HG03575 (cell line): Measurements from ENCODE around the gene HECW1.
"Not testable (repeated sequence)": the region's sequence is repeated elsewhere in the genome, so short reads cannot be mapped to it uniquely, and the experiment has no call there.

ENCODE experiments used
- ATAC-seq: cut with Tn5 transposase; IDR thresholded peaks from one replicate; pipeline ENCODE4 v1.9.1; 2021; ENCODE audit not compliant: unreplicated experiment, insufficient number of reproducible peaks, low FRiP score; ENCODE audit errors: extremely low read depth

Gene HECW1

DNA sequence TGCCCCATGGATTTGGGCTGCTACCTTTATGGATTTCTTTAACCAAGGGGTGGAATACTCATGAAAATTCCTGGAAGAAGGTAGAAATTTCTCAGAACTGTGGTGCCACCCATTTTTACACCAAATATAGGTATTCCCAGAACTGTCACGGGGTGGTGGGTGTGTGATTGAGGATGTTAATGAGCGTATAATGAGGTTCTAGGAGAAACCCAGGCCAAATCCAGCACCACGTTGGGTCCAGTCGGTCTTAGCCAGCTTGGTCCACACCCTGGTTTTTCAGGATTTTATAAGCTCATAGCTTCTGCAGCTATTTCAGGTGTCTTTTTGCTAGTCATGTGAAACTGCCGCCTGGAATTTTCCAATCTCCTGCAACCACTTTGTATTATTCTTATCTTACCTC is 83.3 kb downstream of the HECW1 start:
- ATAC-seq: no peak

DNA sequence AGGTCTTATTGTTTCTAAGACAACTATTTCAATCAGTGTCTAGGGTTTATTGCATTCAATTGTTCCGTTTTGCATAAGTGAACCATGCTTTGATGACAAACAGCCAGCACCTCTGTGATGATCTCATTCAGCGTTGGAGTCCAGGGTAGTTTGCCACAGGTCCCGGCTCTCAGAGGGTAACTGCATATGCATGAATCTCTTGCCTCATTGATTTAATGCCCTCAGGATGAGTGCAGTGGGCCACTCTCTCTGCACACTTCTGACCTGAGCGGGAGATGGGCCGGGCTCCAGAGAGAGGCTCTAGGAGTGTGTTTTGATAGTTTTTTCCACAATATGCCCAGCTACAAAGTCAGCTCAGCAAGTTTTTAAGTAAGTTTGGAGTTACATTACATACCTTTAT is 83.9 kb downstream of the HECW1 start:
- ATAC-seq: no peak

DNA sequence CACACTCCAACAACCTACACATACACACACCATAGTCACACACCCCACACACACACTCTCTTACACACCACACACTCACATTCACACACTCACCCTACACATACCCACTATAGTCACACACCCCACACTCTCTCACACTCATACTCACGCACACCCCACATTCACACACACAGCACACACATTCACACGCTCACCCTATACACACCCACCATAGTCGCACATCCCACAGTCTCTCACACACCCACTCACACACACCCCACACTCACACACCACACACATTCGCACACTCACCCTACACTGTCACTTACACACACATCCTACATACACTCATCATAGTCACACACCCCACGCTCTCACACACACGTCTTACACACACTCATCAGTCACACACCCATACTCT is 85.6 kb downstream of the HECW1 start:
- ATAC-seq: no peak

DNA sequence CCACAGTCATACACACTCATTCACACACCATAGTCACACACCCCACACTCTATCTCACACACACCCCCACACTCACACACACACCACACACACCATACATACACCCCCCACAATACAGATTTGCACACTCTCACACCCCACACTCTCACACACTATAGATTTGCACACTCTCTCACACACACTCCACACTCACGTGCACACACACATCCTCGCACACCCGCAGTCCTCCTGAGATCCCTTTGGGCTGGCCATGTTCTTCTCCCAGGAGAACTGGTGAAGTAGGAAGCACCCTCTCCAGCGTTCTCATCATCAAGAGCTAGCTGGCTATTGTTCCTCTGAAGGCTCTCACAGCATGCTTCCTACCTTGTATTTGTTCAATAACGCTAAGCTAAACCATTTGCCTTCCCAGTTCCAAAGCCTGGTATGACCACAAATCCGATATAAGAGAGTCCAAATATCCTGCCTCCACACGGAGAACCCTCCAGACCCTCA is 86.2 kb downstream of the HECW1 start:
- ATAC-seq: no peak

DNA sequence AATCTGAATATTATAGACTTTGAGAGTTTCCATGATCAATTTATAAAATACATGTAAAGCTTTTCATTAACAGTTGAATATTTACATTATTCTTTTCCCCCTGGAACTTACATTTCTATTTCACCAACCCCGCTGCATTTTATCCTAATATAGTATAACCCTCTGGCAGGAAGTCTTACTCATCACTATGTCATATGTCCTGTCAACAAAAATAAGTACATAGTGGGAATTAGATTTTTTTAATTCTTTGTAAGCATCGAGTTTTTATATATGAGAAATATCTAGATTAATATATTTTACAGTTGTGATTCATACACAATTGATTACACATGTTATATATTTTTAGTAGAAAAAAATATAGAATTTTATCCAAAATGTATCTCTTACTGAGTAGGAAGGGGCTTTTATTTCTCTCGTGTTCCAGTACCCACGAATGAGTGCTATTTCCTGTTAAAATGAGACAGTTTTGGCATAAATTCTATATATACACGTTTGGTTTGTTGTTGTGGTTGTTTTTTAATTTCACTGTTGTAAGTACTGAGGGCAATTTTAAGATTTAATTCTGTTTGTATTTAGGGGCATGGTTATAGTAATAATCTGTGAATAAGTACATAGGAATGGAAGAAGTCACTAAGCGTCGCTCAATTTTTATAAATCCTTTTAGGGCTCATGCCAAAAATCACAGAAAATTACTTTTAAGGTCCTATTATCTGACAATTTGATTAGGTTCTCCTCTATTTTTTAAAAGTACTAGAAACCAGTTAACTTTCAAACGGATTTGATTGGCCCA is 87.1 kb downstream of the HECW1 start:
- no peak for ATAC-seq

DNA sequence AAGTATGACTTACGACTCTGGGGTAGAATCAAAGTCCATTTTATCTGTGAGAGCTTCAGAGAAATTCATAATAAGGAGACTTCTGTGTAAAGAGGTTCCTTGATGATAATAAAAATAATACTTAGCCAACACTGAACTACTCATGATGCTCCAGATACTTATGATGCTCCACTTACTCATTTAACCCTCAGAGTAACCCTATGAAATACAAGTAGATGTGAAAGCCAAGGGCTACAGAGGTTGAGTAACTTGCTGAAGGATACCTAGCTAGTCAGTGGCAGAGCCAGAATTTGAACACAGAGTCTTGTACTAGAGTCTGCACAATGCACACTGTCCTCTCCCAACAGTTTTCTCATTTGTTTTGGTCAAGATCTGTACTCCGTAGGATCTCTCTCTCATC is 89.5 kb downstream of the HECW1 start:
- no peak for ATAC-seq

DNA sequence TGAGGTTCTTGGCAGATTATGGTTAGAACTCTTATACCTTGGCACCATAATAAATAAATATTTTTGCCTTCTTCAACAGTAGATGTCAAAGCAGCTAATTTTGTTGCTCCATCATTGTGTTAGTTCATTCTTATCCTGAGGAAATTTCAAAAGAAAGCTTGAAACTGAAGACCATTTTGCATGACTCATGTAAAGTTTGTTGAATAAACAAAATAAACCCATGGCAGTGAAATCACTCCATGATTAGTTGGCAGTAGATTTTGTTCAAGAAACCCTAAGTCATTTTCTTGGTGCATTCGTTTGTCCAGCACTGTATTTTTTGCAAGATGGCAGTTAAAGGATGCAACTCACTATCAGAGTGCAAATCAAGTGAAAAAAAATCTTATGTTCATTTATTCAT is 91.6 kb downstream of the HECW1 start:
- no peak for ATAC-seq

DNA sequence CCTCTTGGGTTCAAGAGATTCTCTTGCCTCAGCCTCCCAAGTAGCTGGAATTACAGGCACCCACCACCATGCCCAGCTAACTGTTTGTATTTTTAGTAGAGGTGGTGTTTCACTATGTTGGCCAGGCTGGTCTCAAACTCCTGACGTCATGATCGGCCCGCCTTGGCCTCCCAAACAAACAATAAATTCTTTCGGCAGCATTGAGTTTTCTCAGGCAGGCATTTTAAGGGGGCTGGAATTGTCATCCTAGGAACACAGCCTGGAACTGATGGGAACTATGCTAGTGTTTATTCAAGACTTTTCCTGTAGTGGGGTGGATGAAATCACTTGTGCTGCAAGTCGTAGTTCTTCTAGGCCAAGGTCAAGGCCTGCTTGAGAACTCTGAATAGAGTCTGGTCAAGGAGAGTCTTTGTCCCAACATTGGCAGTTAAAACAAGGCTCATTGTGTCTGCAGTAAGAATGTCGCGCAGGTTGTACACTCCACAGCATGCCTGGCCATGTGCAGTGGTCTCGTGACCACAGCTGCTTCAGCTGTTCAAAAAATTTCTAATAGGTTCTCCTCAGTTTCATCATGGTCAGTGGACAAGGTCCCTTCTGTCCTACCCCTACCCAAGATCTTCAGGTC is 92.8 kb downstream of the HECW1 start:
- no peak for ATAC-seq

DNA sequence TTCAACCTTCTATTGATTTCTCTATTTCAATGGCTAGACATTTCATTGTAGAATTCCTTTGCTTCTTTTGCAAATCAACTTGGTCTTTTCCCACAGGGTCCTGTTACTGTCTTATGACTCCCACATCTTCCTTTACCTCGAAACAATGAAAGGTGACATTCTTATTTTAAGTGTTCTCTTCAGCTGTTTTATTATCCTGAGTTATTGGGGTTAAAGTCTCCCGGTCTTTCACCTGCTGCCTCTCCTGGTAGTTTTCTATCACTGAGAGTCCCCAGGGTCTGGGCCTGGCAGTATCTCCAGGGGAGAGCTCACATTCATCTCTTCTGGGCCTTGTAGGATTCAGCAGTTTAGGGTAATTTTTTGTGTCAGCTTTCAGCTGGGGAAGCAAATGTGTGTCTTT is 95.8 kb downstream of the HECW1 start:
- no peak for ATAC-seq

DNA sequence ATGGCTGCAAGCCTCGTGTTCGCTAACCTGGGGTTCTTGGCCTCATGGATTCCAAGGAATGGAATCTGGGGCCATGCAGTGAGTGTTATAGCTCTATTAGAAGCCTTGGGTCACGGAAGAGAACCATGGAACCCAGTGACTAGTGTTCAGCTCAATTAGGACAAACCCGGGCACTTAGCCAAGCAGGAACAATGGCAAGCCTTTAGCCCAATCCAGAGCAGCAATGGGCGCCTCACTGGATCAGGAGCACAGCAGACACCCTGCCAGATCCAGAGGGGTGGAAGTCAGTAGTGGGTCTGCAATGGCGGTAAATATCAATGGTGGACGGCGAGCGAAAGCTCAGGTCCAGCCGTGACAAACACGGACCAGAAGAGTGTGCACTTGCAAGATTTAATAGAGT is 98.1 kb downstream of the HECW1 start:
- not testable (repeated sequence) for ATAC-seq

DNA sequence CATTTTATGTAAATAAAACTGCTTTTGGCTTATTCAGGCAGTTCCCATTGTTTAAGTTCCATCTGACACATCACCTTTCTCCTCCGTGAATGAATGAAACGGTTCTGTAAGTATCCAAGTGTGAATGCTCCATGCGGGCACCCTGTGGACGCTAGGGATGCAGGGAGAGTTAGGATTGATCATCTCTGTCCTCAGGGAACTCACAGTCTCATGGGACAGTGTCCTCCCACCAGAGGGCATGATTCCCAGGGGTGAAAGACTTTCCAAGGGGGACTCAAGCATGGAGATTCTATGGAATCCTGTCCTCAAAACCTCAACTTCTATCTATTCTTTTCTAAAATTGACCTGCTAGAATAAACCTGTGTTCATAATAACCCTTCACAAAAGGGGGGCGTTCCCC is 98.8 kb downstream of the HECW1 start:
- no peak for ATAC-seq

DNA sequence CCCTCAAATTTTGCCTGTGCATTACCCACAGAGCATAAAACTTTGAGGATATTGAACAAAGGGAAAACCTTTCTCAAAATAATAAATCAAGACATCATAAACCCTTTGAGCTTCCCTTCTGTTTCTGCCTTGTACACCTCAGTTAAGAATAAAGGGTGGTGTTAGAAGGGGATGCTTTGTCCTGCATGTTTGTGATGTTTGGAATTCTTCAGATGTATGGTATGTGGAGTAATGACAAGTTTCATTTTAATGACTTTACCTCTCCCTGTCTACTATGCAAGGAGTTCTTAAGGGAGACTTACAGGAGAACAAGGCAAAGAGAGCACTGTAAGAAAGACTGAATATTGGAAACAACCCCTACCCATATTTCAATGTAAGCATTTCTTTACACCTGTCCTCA is 99.2 kb downstream of the HECW1 start:
- no peak for ATAC-seq

DNA sequence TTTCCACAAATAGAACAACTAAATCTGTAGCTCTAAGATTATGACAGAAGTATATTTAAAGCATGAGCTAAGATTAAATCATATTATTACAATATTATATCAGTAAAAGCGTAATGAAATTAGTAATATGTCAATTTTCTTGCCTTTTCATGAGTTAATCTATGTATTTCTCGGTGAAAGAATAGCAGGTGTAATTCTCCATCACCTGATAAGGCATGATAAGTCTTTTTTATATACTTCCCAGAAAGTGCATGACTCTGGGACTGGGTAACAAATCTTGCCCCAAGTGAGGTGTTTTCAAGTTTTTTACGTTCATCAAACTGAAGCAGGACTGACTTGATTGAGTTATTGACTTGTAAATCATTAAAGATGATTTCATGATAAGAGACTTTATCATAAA is 100.5 kb downstream of the HECW1 start:
- ATAC-seq: no peak

DNA sequence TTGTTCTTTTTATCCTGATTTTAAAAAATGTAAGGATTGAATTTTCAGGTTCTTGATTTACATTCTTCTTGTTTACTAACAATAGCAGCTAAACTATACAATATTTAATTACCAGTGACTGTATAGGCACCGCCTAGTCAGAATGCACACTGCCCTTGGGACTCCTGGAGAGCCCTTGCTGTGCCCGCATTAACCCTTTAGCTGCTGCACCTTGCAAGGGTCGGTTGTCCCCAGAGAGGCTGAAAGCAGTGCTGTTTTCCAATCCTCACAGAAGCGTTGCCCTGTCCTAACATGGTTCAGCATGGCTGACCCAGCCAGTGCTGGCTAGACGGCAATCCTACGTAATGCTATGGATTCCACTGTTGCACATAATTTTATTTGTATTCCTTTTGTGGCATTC is 102.6 kb downstream of the HECW1 start:
- ATAC-seq: no peak

DNA sequence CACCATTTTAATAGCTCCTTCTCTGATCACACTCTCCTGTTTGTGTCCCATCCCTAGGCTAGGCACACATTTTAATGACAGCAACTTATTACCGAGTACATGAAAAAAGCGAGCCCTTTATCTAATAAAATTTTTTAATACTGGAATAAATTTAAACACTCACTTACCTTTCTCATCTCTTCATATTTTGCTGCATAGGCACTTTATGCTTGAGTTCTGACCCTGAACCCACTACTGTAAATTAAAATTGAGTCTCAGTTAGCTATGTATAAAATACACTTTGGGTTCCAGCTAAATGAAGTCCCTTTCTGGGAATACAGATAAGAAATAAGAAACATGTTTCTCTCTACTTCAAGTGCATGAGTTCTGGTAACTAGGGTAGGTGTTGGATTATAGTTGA is 104.6 kb downstream of the HECW1 start:
- no peak for ATAC-seq

DNA sequence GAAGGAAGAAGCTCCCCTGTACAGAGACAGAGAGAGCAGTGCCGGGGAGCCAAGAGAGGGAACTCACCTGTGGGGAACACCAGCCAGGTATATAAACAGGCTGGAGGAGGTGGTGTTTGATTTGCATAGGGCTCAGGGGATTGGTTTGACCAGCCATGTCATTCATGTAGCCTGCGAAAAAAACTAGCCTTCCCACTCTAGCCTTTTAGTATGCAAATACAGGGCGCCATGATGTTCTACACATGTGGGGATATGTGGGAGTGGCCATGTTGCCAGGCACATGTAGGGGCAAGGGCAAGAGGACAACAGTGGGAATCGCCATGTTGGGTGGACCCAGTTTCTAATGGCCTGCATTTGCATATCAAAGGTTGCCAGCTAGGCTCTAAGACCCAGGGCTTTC is 106.5 kb downstream of the HECW1 start:
- not testable (repeated sequence) for ATAC-seq

DNA sequence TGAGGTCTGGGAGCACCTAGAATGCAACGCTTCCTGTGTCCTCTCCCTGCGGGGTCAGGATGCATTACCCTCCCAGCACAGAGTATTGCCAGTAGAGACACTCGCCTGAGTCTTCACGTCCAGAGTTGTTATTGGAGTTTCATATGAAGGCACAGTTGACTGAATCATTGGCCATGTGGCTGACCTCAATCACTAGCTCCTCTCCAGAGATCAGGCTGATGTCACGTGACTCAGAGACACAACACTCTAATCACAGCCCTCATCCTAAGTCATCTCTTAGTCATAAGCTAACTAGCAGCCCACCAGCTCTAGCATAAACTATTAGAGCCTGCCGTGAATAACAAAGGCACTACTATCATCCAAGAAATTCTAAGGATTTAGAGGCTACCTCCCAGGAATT is 107.8 kb downstream of the HECW1 start:
- no peak for ATAC-seq

DNA sequence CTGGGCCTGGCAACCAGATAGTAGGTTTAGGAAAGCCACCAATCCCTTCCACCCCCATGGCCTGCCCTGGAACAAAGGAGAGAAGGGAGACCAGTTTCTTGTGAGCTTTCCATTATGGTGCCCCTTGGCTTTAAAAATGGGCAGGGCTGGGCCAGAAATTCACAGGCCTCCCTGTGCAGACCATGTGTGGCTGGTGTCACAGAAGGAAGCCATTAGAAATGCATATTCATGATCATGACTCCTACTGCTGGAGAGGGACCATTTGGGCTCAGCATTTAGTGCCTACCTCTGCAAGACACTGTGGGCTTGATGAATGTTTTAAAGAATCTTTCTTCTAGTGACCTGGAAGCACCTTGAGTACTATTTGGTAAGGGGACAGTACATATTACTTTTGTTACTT is 108.3 kb downstream of the HECW1 start:
- no peak for ATAC-seq

DNA sequence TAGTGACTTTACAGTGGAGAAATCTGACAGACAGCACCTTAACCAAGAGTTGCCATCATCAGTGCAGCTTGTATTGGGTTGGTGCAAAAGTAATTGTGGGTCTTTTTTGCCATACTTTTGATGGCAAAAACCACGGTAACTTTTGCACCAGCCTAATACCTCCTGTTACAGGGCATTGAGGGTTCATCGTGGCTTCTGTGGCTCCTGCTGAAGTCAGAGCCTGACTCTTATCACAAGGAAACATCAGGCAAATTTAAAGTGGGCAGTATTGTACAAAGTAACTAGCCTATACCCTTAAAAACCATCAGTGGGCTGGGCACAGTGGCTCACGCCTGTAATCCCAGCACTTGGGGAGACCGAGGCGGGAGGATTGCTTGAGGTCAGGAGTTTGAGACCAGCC is 117.4 kb downstream of the HECW1 start:
- no peak for ATAC-seq

DNA sequence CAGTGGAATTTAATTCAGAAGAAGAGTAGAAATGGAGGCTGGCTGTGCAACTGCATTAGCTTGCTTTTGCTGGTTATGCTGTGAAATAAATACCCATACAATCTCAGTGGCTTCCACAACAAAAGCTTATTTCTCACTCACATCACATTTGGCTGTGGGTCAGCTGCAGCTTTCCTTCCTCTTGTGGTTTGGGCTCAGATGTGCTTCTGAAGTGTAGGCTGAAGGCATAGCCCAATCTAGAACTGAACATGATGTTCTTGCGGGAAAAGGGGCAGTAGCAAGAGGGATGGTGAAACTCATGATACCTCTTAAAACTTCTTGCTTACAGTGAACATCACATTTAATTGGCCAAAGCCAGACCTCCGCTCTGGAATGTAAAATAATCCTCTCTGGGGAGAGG is 119.9 kb downstream of the HECW1 start:
- ATAC-seq: no peak

DNA sequence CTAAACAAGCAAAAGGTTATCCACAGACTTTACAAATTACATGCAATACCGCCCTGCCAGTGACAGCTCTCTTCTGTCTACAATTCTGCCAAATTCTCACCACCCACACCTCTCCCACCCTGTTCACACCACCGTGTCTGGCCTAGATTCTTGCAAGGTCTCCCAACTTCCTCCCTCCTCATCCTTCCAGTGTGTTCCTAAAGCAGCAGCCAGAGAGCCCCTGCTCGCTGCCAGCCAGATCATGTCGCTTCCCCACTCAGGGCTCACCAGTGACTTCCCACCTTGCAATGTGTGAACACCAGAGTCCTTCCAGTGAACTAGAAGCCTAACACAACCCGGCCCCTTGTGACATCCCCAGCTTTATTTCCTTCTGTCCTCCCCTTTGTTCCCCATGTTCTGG is 121.6 kb downstream of the HECW1 start:
- ATAC-seq: no peak
